GM10248 (cell line): ENCODE data around the gene RGS14.

Source experiments
- CTCF ChIA-PET: fragments of 300-600 bp; sonication (Branson Sonifier 250); formaldehyde crosslinking; extraction: SDS; loops from one replicate; lab custom pipeline; 2021; ENCODE audit warnings: antibody characterized with exemption; lab: Yijun Ruan, JAX
- POLR2A ChIA-PET: fragments of 350-650 bp; sonication (Branson Sonifier 250); formaldehyde crosslinking; extraction: SDS; loops from one replicate; lab custom pipeline; 2020; ENCODE audit warnings: antibody characterized with exemption; lab: Yijun Ruan, JAX
- DNase-seq: peaks from one replicate; pipeline ENCODE4 v3.0.0; 2012; ENCODE audit errors: extremely low spot score
- TF ChIP-seq, protein P1 (sequence below): IDR thresholded peaks from 2 replicates; pipeline ENCODE4 v1.5.1; 2012; ENCODE audit warnings: mild to moderate bottlenecking, low read depth; ENCODE audit errors: extremely low read depth, missing control alignments, control extremely low read depth

The RGS14 gene

DNA sequence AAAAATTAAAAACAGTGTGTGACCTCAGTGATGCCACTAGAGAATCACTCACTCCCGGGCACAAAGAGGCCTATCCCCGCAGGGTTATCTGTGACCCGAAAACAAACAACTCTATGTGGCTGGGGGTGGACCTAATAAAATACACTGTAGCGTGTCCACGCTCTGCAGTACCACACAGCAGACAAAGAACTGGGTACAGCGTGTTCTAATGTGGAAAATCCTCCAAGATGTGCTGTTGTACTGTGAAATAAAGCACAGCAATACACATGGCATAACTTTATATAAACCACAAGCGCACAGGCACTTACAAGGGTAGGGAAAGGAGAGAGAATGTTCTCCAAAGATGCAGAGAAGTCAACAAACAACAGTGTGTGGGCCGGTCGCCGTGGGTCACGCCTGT is 18.4 kb downstream of the RGS14 start:
- TF ChIP-seq, protein P1, sequence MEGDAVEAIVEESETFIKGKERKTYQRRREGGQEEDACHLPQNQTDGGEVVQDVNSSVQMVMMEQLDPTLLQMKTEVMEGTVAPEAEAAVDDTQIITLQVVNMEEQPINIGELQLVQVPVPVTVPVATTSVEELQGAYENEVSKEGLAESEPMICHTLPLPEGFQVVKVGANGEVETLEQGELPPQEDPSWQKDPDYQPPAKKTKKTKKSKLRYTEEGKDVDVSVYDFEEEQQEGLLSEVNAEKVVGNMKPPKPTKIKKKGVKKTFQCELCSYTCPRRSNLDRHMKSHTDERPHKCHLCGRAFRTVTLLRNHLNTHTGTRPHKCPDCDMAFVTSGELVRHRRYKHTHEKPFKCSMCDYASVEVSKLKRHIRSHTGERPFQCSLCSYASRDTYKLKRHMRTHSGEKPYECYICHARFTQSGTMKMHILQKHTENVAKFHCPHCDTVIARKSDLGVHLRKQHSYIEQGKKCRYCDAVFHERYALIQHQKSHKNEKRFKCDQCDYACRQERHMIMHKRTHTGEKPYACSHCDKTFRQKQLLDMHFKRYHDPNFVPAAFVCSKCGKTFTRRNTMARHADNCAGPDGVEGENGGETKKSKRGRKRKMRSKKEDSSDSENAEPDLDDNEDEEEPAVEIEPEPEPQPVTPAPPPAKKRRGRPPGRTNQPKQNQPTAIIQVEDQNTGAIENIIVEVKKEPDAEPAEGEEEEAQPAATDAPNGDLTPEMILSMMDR = no peak
- ChIA-PET CTCF (interaction anchor here (0.7 to 35.5 kb wide), 5 partner anchors 5 to 79 kb away, joined by 3 to 734 read pairs (median 14); partner anchors contain the start of genes LMAN2, RGS14 and SLC34A1), POLR2A (no interaction called here)
- DNase-seq = no peak

DNA sequence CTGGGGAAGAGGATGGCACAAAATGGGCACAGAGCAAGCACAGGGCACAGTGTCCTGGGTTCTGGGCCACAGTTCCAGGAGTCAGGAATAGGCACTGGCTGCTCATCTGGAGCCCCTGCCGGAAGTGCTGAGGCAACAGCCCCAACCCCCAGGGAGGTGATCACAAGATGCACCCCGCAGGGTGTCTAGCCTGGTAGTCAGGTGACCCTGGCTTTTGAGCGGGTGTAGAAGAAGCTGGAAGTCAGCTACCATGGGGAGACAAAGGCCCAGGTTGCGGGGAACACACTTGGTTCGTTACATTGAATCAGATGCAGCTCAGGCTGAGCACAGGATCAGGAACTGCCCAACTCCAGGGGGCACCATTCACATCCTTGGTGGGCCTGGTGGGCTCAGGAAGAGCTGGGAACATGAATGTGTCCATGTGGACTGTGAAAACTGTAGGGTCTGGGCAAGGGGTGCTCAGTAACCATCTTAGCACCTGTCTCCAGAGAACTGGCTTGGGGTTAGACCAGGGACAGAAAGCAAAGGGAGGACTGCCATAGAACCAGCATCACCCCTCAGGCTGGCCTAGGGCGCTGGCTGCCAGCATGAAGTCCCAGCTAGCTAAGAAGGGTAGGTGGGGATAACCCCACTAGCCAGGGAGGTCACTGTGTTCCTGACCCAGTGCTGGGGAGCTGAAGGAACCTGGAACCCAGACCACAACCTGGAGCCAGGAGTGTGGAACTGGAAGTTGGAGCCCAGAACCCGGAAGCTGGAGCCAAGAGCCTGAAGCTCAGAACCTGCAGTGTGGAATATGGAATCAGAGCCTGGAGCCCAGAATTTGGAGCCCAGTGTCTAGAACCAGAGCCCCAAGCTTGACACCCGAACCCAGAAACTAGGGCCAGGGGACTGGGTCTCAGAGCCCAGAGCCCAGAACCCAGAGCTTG is 20.4 kb downstream of the RGS14 start:
- TF ChIP-seq, protein P1 = no peak
- CTCF ChIA-PET = interaction anchor here (0.8 to 35.5 kb wide), 13 partner anchors 3 to 268 kb away, joined by 3 to 734 read pairs (median 5); partner anchors contain the start of genes LMAN2, RGS14 and SLC34A1
- POLR2A ChIA-PET = interaction anchor here (0.6 to 1.4 kb wide), 3 partner anchors 14 to 269 kb away, joined by 3 to 4 read pairs (median 3); no protein-coding TSS in a partner anchor
- no peak for DNase-seq

DNA sequence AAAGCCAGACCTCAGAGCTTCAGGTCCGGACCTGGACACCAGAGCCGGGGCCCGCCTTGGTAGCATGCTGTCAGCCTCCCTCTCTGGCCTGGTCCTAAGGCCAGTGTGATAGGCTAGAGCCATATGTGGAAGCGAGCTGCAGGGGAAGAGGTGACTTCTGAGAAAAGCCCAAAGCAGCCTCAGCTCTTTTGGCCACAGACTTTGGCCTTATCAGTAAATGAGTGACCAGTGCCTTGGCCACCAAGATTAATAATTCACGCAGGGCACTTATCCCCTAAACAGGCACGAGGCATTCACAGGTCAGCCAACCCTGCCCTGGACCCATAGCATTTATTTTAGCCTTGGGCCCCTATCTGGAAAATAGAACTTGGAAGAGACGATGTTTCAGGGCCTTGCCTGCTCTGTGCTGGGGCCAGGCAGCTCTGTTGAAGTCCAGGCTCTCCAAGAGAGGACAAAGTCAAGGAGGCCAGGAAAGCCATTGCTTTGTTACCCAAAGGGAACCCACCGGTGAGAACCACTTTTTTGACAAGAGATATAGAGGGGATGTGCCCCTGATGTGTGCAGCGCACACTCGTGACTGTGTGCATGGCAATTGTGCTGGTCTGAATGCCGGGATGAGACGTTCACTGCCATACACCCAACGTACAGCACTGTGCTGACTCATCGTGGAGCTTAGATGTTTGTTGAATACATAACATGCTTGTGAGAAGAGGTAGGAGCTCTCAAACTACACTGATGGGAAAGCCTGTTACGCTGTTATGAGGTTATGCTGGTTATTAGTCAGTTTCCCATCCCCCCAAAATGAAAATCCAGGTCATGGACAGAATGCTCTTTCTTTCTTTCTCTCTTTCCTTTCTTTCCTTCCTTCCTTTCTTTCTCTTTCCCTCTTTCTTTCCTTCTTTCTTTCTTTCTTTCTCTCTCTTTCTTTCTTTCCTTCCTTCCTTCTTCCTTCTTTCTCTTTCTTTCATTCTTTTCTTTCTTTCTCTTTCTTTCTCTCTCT is 21.5 kb downstream of the RGS14 start:
- TF ChIP-seq, protein P1 = no peak
- CTCF ChIA-PET = interaction anchor here (0.9 to 35.5 kb wide), 11 partner anchors 2 to 269 kb away, joined by 3 to 734 read pairs (median 6); partner anchors contain the start of genes LMAN2, RGS14 and SLC34A1
- POLR2A ChIA-PET = interaction anchor here (0.6 to 1.4 kb wide), 4 partner anchors 11 to 271 kb away, joined by 3 to 6 read pairs (median 4); no protein-coding TSS in a partner anchor
- DNase-seq = peak; percentile 64

DNA sequence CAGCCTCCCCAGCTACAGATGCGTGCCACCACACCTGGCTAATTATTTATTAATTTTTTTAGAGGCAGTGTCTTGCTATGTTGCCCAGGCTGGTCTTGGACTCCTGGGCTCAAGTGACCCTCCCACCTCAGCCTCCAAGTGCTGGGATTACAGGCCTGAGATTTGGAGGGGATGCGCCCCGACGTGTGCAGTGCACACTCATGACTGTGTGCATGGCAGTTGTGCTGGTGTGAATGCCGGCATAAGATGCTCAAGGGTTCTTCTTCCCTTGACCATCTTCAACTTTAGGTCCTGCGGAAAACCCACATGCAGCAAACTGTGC is 23.0 kb downstream of the RGS14 start:
- ChIA-PET POLR2A (no interaction called here), CTCF (interaction anchor here (1.0 to 35.5 kb wide), 4 partner anchors 0 to 76 kb away, joined by 3 to 734 read pairs (median 370); partner anchors contain the start of genes LMAN2, RGS14 and SLC34A1)
- no peak for DNase-seq

DNA sequence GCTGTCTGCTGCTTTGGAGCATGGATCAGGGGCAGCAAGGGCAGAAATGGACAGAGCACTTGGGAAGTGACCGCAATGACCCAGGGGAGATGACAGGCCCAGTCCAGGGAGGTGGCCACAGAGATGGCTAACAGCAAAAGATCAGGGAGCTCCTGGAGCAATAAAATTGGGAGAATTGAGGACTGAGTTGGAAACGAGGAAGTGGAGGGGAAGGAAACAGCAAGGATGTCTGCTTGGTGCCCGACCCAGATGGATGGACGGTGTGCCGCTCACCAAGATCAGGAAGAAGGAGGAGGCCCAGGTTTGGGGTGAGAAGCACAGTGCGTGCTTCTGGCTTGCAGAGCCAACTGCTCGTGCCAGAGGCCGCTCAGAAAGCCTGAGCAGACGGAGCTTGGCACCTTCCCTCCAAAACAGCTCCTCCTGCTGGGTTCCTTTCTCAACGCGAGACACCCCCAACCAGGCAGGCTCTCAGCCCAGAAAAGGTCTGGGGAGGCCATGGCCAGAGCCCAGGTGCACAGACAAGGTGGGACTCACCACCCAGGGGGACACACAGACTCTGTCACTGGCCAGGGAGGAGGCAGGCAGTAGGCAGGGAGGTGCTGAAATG is 24.8 kb downstream of the RGS14 start:
- TF ChIP-seq, protein P1 = peak; percentile 25

More for the DNA sequence above, 23.0 kb downstream of the RGS14 start:
- TF ChIP-seq, protein P1 = no peak

More for the DNA sequence above, 24.8 kb downstream of the RGS14 start:
- ChIA-PET CTCF (interaction anchor here (0.8 to 35.5 kb wide), 7 partner anchors 2 to 73 kb away, joined by 3 to 734 read pairs (median 6); partner anchors contain the start of genes LMAN2, RGS14 and SLC34A1), POLR2A (no interaction called here)
- DNase-seq = no peak
